ENCODE results near the gene CTTN.
A peak's percentile ranks its signal among the peaks of the same experiment; 100 is the strongest.

The CTTN gene

GRCh38 chr11:70397983-70398833 is at the start of gene CTTN:
Gene CTTN (plus strand): TSS chr11:70398529. CDS start chr11:70407298, 8,769 bp downstream.
- DNase-seq (ENCODE audit: low spot score), result peak; percentile 69

GRCh38 chr11:70348608-70349007 is 49.7 kb upstream of the CTTN start:
- DNase-seq (ENCODE audit: low spot score), result no peak

GRCh38 chr11:70351646-70352045 is 46.7 kb upstream of the CTTN start:
- no peak for DNase-seq (ENCODE audit: low spot score)

- no peak for DNase-seq (ENCODE audit: low spot score)
These were observed 46.2 kb upstream of the CTTN start for GRCh38 chr11:70352100-70352499.

- no peak for DNase-seq (ENCODE audit: low spot score)
These were observed 45.7 kb upstream of the CTTN start for GRCh38 chr11:70352601-70353000.

- DNase-seq (ENCODE audit: low spot score), result no peak
These were observed 45.0 kb upstream of the CTTN start for GRCh38 chr11:70353329-70353728.

- DNase-seq (ENCODE audit: low spot score), result no peak
These were observed 44.3 kb upstream of the CTTN start for GRCh38 chr11:70353900-70354568.

- DNase-seq (ENCODE audit: low spot score), result no peak
These were observed 43.7 kb upstream of the CTTN start for GRCh38 chr11:70354629-70355028.

GRCh38 chr11:70358753-70359152 is 39.6 kb upstream of the CTTN start:
- peak; percentile 40 for DNase-seq (ENCODE audit: low spot score)

GRCh38 chr11:70359451-70360205 is 38.7 kb upstream of the CTTN start:
- no peak for DNase-seq (ENCODE audit: low spot score)

GRCh38 chr11:70360211-70360610 is 38.1 kb upstream of the CTTN start:
- DNase-seq (ENCODE audit: low spot score), result no peak

- no peak for DNase-seq (ENCODE audit: low spot score)
These were observed 34.2 kb upstream of the CTTN start for GRCh38 chr11:70364178-70364577.

- DNase-seq (ENCODE audit: low spot score), result no peak
These were observed 33.4 kb upstream of the CTTN start for GRCh38 chr11:70364745-70365543.

- DNase-seq (ENCODE audit: low spot score), result no peak
These were observed 32.8 kb upstream of the CTTN start for GRCh38 chr11:70365544-70365927.

- DNase-seq (ENCODE audit: low spot score), result no peak
These were observed 31.3 kb upstream of the CTTN start for GRCh38 chr11:70367071-70367470.

GRCh38 chr11:70368961-70369360 is 29.4 kb upstream of the CTTN start:
- DNase-seq (ENCODE audit: low spot score), result no peak

GRCh38 chr11:70371241-70371640 is 27.1 kb upstream of the CTTN start:
- no peak for DNase-seq (ENCODE audit: low spot score)

- DNase-seq (ENCODE audit: low spot score), result no peak
These were observed 26.3 kb upstream of the CTTN start for GRCh38 chr11:70372076-70372475.

- DNase-seq (ENCODE audit: low spot score), result no peak
These were observed 21.7 kb upstream of the CTTN start for GRCh38 chr11:70376621-70377020.

- no peak for DNase-seq (ENCODE audit: low spot score)
These were observed 20.7 kb upstream of the CTTN start for GRCh38 chr11:70377645-70378044.

- DNase-seq (ENCODE audit: low spot score), result no peak
These were observed 19.7 kb upstream of the CTTN start for GRCh38 chr11:70378506-70379134.

All from pons (tissue), 1 donor.